NOMO-1 treated with DMSO at 0.1 percent for 48 hours (cell line): ENCODE results near the gene KIF7.
"Not testable (repeated sequence)": the region's sequence is repeated elsewhere in the genome, so short reads cannot be mapped to it uniquely, and the experiment has no call there.

Experiments used
- DNase-seq: peaks from one replicate; lab custom pipeline; 2025; ENCODE audit not compliant: unreplicated experiment; lab: John Stamatoyannopoulos, UW

The KIF7 gene

GRCh38 chr15:89654847-89655805 lies at the start of gene KIF7:
Gene KIF7 (minus strand): TSS chr15:89655467. CDS start chr15:89652930, 2,537 bp downstream.
- peak; percentile 16 for DNase-seq

GRCh38 chr15:89704411-89704810 lies 49.1 kb upstream of the KIF7 start:
- no peak for DNase-seq

GRCh38 chr15:89695198-89695597 lies 39.9 kb upstream of the KIF7 start:
- DNase-seq: no peak

- DNase-seq: no peak
These were observed 38.4 kb upstream of the KIF7 start for GRCh38 chr15:89693696-89694095.

GRCh38 chr15:89693091-89693490 lies 37.8 kb upstream of the KIF7 start:
- DNase-seq: no peak

GRCh38 chr15:89690276-89691218 lies 35.3 kb upstream of the KIF7 start, which contains the start of the genes PEX11A and WDR93:
Gene PEX11A (minus strand): TSS chr15:89690754. CDS start chr15:89690632, 122 bp downstream.
Gene WDR93 (plus strand): TSS chr15:89690811. CDS start chr15:89701747, 10,936 bp downstream.
- DNase-seq: peak; percentile 39

GRCh38 chr15:89689930-89690275 lies 34.6 kb upstream of the KIF7 start:
- not testable (repeated sequence) for DNase-seq

- DNase-seq: no peak
These were observed 31.3 kb upstream of the KIF7 start for GRCh38 chr15:89686522-89686921.

- DNase-seq: no peak
These were observed 30.7 kb upstream of the KIF7 start for GRCh38 chr15:89685995-89686394.

GRCh38 chr15:89681146-89681545 lies 25.9 kb upstream of the KIF7 start:
- no peak for DNase-seq

GRCh38 chr15:89680282-89680873 lies 25.1 kb upstream of the KIF7 start:
- DNase-seq: no peak

- no peak for DNase-seq
These were observed 23.9 kb upstream of the KIF7 start, which contains the start of gene PLIN1 for GRCh38 chr15:89679212-89679611. Gene PLIN1 (minus strand): TSS chr15:89679367. CDS start chr15:89677489, 1,878 bp downstream.

- DNase-seq: no peak
These were observed 22.1 kb upstream of the KIF7 start for GRCh38 chr15:89677381-89677780.

- DNase-seq: no peak
These were observed 20.3 kb upstream of the KIF7 start for GRCh38 chr15:89675606-89676005.

- DNase-seq: no peak
These were observed 19.3 kb upstream of the KIF7 start for GRCh38 chr15:89674526-89674925.

- no peak for DNase-seq
These were observed 17.9 kb upstream of the KIF7 start for GRCh38 chr15:89673165-89673512.

GRCh38 chr15:89672221-89673164 lies 17.2 kb upstream of the KIF7 start:
- DNase-seq: no peak

- no peak for DNase-seq
These were observed 16.4 kb upstream of the KIF7 start for GRCh38 chr15:89671687-89672086.

GRCh38 chr15:89670971-89671560 lies 15.8 kb upstream of the KIF7 start:
- no peak for DNase-seq

GRCh38 chr15:89669941-89670340 lies 14.7 kb upstream of the KIF7 start:
- DNase-seq: no peak
